Muscle layer of colon (tissue), 2 donors: ENCODE data around the gene MTREX.

ENCODE experiments used
- H3K27ac ChIP-seq: one replicate; pipeline ENCODE4 v1.7.0; 2013; ENCODE audit warnings: low read depth, mild to moderate bottlenecking, low read length, moderate library complexity
- H3K27me3 ChIP-seq, 2 donors: one replicate each; pipeline ENCODE4 v1.7.0; 2013; ENCODE audit warnings: low read length in 2 of 2, mild to moderate bottlenecking in 2 of 2; ENCODE audit not compliant: insufficient read depth in 2 of 2, control insufficient read depth in 1 of 2
- H3K36me3 ChIP-seq: one replicate; pipeline ENCODE4 v1.7.0; 2013; ENCODE audit warnings: mild to moderate bottlenecking, low read length; ENCODE audit not compliant: insufficient read depth
- H3K4me1 ChIP-seq: one replicate; pipeline ENCODE4 v1.7.0; 2013; ENCODE audit warnings: mild to moderate bottlenecking, low read length; ENCODE audit not compliant: insufficient read depth
- H3K4me3 ChIP-seq, 2 donors: one replicate each; pipeline ENCODE4 v1.7.0; 2013; ENCODE audit warnings: low read length in 2 of 2, low read depth in 1 of 2, mild to moderate bottlenecking in 1 of 2, moderate library complexity in 1 of 2
- H3K9ac ChIP-seq: one replicate; pipeline ENCODE4 v1.7.0; 2013; ENCODE audit warnings: low read length
- H3K9me3 ChIP-seq: one replicate; pipeline ENCODE4 v1.7.0; 2013; ENCODE audit warnings: mild to moderate bottlenecking, low read length
- donor health status: abdominal sarcoma.
- donor health status: Adenocarcinoma of cecum.

MTREX gene

GRCh38 chr5:55454282-55454681, 146.5 kb downstream of the MTREX start:
- H3K27ac ChIP-seq, result no peak overlapping the region

GRCh38 chr5:55456216-55456895, 148.6 kb downstream of the MTREX start:
- Histone ChIP-seq H3K9ac (no peak overlapping the region), H3K4me1 (peaks cover 16% of the 10 kb centered on the region), H3K4me3 (no peak overlapping the region), H3K36me3 (no peaks in the 10 kb centered on the region), H3K9me3 (no peaks in the 10 kb centered on the region), H3K27ac (no peak overlapping the region), H3K27me3 (no peaks in the 10 kb centered on the region)

More at GRCh38 chr5:55454282-55454681, 146.5 kb downstream of the MTREX start:
- H3K9me3 ChIP-seq, result no peaks in the 10 kb centered on the region
- no peak overlapping the region for H3K9ac ChIP-seq
- H3K4me1 ChIP-seq, result peaks cover 31% of the 10 kb centered on the region
- no peaks in the 10 kb centered on the region for H3K27me3 ChIP-seq
- no peak overlapping the region for H3K4me3 ChIP-seq
- no peaks in the 10 kb centered on the region for H3K36me3 ChIP-seq

- Histone ChIP-seq H3K27me3 (no peaks in the 10 kb centered on the region), H3K4me1 (peaks cover 12% of the 10 kb centered on the region), H3K4me3 (no peak overlapping the region), H3K9me3 (no peaks in the 10 kb centered on the region), H3K9ac (no peak overlapping the region), H3K36me3 (no peaks in the 10 kb centered on the region), H3K27ac (no peak overlapping the region)
Measured at GRCh38 chr5:55459572-55459971, 151.8 kb downstream of the MTREX start.

- H3K4me1 ChIP-seq, result peaks cover 11% of the 10 kb centered on the region
- peaks cover 3% of the 10 kb centered on the region for H3K36me3 ChIP-seq
- H3K27me3 ChIP-seq, result no peaks in the 10 kb centered on the region
- no peak overlapping the region for H3K27ac ChIP-seq
- no peak overlapping the region for H3K4me3 ChIP-seq
- H3K9me3 ChIP-seq, result no peaks in the 10 kb centered on the region
- H3K9ac ChIP-seq, result no peak overlapping the region
Measured at GRCh38 chr5:55463613-55464012, 155.8 kb downstream of the MTREX start.

GRCh38 chr5:55467862-55468551, 160.2 kb downstream of the MTREX start:
- Histone ChIP-seq H3K36me3 (peaks cover 12% of the 10 kb centered on the region), H3K9ac (no peak overlapping the region), H3K27me3 (no peaks in the 10 kb centered on the region), H3K4me1 (peaks cover 29% of the 10 kb centered on the region), H3K9me3 (no peaks in the 10 kb centered on the region), H3K4me3 (no peak overlapping the region), H3K27ac (no peak overlapping the region)

- Histone ChIP-seq H3K4me3 (no peak overlapping the region), H3K27me3 (no peaks in the 10 kb centered on the region), H3K36me3 (peaks cover 12% of the 10 kb centered on the region), H3K27ac (peak overlapping the region; percentile 7), H3K9me3 (no peaks in the 10 kb centered on the region), H3K9ac (no peak overlapping the region), H3K4me1 (peaks cover 33% of the 10 kb centered on the region)
Measured at GRCh38 chr5:55469839-55470238, 162.1 kb downstream of the MTREX start.

- Histone ChIP-seq H3K27ac (peak overlapping the region; percentile 7), H3K36me3 (peaks cover 12% of the 10 kb centered on the region), H3K9ac (no peak overlapping the region), H3K4me3 (no peak overlapping the region), H3K9me3 (no peaks in the 10 kb centered on the region), H3K4me1 (peaks cover 33% of the 10 kb centered on the region), H3K27me3 (no peaks in the 10 kb centered on the region)
Measured at GRCh38 chr5:55470282-55470681, 162.5 kb downstream of the MTREX start.

GRCh38 chr5:55471468-55471867, 163.7 kb downstream of the MTREX start:
- Histone ChIP-seq H3K36me3 (peaks cover 12% of the 10 kb centered on the region), H3K4me1 (peaks cover 33% of the 10 kb centered on the region), H3K9me3 (no peaks in the 10 kb centered on the region), H3K9ac (no peak overlapping the region), H3K27ac (no peak overlapping the region), H3K27me3 (no peaks in the 10 kb centered on the region), H3K4me3 (no peak overlapping the region)

- H3K4me1 ChIP-seq, result peaks cover 32% of the 10 kb centered on the region
- no peak overlapping the region for H3K4me3 ChIP-seq
- no peak overlapping the region for H3K9ac ChIP-seq
- no peak overlapping the region for H3K27ac ChIP-seq
- no peaks in the 10 kb centered on the region for H3K27me3 ChIP-seq
- H3K36me3 ChIP-seq, result peaks cover 11% of the 10 kb centered on the region
- no peaks in the 10 kb centered on the region for H3K9me3 ChIP-seq
Measured at GRCh38 chr5:55472642-55473041, 164.9 kb downstream of the MTREX start.
